Caco-2 (cell line): Measurements from ENCODE around the gene UBTD2. TPM values are rescaled to one million over a fixed set of nuclear protein-coding genes. Genes with fewer than 3 reads are reported as not detected.

ENCODE experiments used
- BruUV-seq: library from RNA; stranded (reverse); fragments of 400-500 nt; replicated peaks from 2 replicates; lab custom pipeline; 2021; lab: Mats Ljungman, UMichigan
- CTCF ChIA-PET: fragments of 300-600 bp; sonication (Branson Sonifier 250); formaldehyde crosslinking; loops from one replicate; lab custom pipeline; 2022; ENCODE audit warnings: antibody characterized with exemption; lab: Charles Lee
- POLR2A ChIA-PET: fragments of 300-600 bp; sonication (Branson Sonifier 250); formaldehyde crosslinking; loops from one replicate; lab custom pipeline; 2022; ENCODE audit warnings: antibody characterized with exemption; lab: Charles Lee
- DNase-seq, 2 experiments: peaks; one replicate each; pipeline versions ENCODE4 v3.0.0 to v3.0.0-alpha.2; 2020 to 2022
- H3K27me3 ChIP-seq: replicated peaks from 2 replicates; pipeline ENCODE4 v1.6.0; 2011; ENCODE audit warnings: low read length; ENCODE audit not compliant: control insufficient read depth, insufficient read depth
- H3K36me3 ChIP-seq: 2 replicates; pipeline ENCODE4 v1.5.1; 2011; ENCODE audit warnings: low read length; ENCODE audit not compliant: control insufficient read depth, insufficient read depth
- H3K4me1 ChIP-seq: fragments of 250-450 bp; sonication (Bioruptor Pico); 2 replicates; pipeline ENCODE4 v1.5.1; 2020; ENCODE audit warnings: mild to moderate bottlenecking
- H3K4me3 ChIP-seq: 2 replicates; pipeline ENCODE4 v1.5.1; 2011; ENCODE audit warnings: low read depth, mild to moderate bottlenecking, control low read depth, low read length
- H3K9me3 ChIP-seq: fragments of 250-450 bp; sonication (Bioruptor Pico); 2 replicates; pipeline ENCODE4 v1.5.1; 2020; ENCODE audit warnings: mild to moderate bottlenecking, moderate library complexity
- H3K27ac Mint-ChIP-seq: one replicate; pipeline ENCODE4 v1.8.0; 2022; ENCODE audit warnings: mixed read lengths; ENCODE audit not compliant: unreplicated experiment
- H3K27me3 Mint-ChIP-seq: one replicate; pipeline ENCODE4 v1.8.0; 2022; ENCODE audit warnings: mixed read lengths; ENCODE audit not compliant: insufficient read depth, unreplicated experiment
- H3K36me3 Mint-ChIP-seq: one replicate; pipeline ENCODE4 v1.8.0; 2022; ENCODE audit warnings: mild to moderate bottlenecking, mixed read lengths; ENCODE audit not compliant: insufficient read depth, unreplicated experiment
- H3K4me1 Mint-ChIP-seq: one replicate; pipeline ENCODE4 v1.8.0; 2022; ENCODE audit warnings: low read depth, mixed read lengths; ENCODE audit not compliant: unreplicated experiment
- H3K4me3 Mint-ChIP-seq: one replicate; pipeline ENCODE4 v1.8.0; 2022; ENCODE audit warnings: mild to moderate bottlenecking, moderate library complexity, mixed read lengths; ENCODE audit not compliant: unreplicated experiment
- H3K9me3 Mint-ChIP-seq: one replicate; pipeline ENCODE4 v1.8.0; 2022; ENCODE audit warnings: mixed read lengths; ENCODE audit not compliant: unreplicated experiment
- intact Hi-C: fragments of 100-400 bp; cut with micrococcal nuclease; formaldehyde crosslinking; loops from one replicate; pipeline ENCODE4 v1.10.0; 2022; ENCODE audit not compliant: unreplicated experiment
- total RNA-seq: library from RNA; stranded (reverse); gene quantifications from 2 replicates; pipeline ENCODE4 v1.2.3, GENCODE V29; 2022
- TF ChIP-seq, protein P1 (sequence below), 2 experiments: fragments of 200-600 bp in 1 of 2; IDR thresholded peaks; 1 replicate in 1 of 2; 2 replicates in 1 of 2; pipeline versions ENCODE4 v1.5.1 to v1.8.0; 2011 to 2022; ENCODE audit warnings: antibody characterized with exemption in 1 of 2, control low read depth in 1 of 2, inconsistent platforms in 1 of 2, low read depth in 1 of 2, low read length in 1 of 2, mild to moderate bottlenecking in 1 of 2, moderate library complexity in 1 of 2; ENCODE audit not compliant: insufficient read depth in 1 of 2, severe bottlenecking in 1 of 2, unreplicated experiment in 1 of 2

Gene UBTD2
- total RNA-seq, 1 experiment from 2014 or later, result 32.4 TPM

DNA sequence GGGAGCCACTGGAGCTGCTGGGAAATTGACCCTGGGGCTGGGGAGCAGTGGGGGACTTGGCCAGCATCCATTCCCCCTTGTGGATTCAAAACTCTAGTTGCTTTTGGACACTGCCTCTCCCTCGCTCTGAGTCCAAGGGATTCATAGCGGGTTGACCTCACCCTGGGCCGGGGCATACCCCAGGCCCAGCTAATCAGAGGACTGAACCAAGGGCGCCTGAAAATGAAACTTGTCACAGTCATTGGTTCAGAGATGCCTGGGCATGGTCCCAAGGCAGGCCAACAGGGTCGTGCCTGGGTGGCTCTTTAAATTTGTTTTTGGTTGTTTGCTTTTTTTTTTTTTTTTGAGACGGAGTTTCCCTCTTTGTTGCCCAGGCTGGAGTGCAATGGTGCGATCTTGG lies 118.1 kb downstream of the UBTD2 start:
- peaks cover 6% of the 10 kb centered on the region for H3K4me1 Mint-ChIP-seq
- H3K4me3 ChIP-seq, result no peak overlapping the region
- no peak overlapping the region for H3K27ac Mint-ChIP-seq
- CTCF ChIA-PET, result no interaction called here
- H3K27me3 Mint-ChIP-seq, result no peaks in the 10 kb centered on the region
- no peaks in the 10 kb centered on the region for H3K9me3 Mint-ChIP-seq
- H3K36me3 Mint-ChIP-seq, result no peaks in the 10 kb centered on the region
- no peaks in the 10 kb centered on the region for H3K36me3 ChIP-seq
- no peaks in the 10 kb centered on the region for H3K9me3 ChIP-seq
- POLR2A ChIA-PET, result no interaction called here
- BruUV-seq, result no TSS peak
- intact Hi-C loops, result no loop called here
- no peak for DNase-seq
- 0 out of 2 replicates have a peak, but pooled peaks cover 3% of the 10 kb centered on the region for H3K4me1 ChIP-seq
- H3K27me3 ChIP-seq, result no peaks in the 10 kb centered on the region
- TF ChIP-seq, protein P1, sequence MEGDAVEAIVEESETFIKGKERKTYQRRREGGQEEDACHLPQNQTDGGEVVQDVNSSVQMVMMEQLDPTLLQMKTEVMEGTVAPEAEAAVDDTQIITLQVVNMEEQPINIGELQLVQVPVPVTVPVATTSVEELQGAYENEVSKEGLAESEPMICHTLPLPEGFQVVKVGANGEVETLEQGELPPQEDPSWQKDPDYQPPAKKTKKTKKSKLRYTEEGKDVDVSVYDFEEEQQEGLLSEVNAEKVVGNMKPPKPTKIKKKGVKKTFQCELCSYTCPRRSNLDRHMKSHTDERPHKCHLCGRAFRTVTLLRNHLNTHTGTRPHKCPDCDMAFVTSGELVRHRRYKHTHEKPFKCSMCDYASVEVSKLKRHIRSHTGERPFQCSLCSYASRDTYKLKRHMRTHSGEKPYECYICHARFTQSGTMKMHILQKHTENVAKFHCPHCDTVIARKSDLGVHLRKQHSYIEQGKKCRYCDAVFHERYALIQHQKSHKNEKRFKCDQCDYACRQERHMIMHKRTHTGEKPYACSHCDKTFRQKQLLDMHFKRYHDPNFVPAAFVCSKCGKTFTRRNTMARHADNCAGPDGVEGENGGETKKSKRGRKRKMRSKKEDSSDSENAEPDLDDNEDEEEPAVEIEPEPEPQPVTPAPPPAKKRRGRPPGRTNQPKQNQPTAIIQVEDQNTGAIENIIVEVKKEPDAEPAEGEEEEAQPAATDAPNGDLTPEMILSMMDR (IDR thresholded peaks at IDR 0.05; ENCODE audit: insufficient read depth in 1 of 2, low read depth in 1 of 2, low read length in 1 of 2, severe bottlenecking in 1 of 2, unreplicated experiment in 1 of 2), result no peak
- no peak overlapping the region for H3K4me3 Mint-ChIP-seq

DNA sequence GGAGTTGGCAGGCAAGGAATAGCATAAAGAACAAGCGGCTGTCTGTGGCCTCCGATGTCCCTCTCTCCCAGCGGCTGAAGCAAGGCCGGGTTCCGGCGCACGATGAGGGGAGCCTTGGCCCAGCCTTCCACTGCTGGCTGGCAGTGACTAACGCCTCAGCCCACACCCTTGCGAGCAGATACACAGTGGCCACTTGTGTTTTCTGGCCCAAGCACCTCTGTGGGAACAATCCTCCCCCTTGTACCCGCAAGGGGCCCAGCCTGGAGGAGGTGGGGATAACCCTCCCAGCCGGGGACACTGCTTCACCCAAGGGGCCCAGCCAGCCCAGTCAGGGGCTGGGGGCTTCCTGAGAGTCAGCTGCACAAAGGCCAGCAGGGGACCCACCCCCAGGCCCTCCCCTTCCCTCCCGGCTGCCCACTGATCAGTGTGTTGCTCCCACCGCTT lies 118.8 kb downstream of the UBTD2 start:
- CTCF ChIA-PET, result no interaction called here
- TF ChIP-seq, protein P1 (IDR thresholded peaks at IDR 0.05; ENCODE audit: insufficient read depth in 1 of 2, low read depth in 1 of 2, low read length in 1 of 2, severe bottlenecking in 1 of 2, unreplicated experiment in 1 of 2), result no peak

DNA sequence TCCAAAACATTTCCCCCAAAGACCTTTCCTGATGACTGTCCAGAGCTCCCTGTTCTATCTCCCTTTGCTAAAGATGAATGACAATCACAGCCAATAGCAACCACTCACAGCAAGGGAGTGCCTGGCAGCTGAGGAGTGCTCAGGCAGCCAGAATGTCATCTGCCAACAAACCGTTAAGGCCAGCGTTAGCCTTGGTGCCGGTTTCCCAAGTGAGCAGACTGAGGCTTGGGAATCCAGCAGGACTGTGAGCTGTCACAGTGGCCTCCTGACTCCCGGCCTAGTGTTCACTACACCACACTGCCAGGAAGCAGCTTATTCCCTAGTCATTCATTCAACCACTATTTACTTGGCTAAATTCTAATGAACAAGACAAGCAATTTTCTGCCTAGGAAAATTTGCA lies 120.2 kb downstream of the UBTD2 start:
- H3K36me3 ChIP-seq, result no peaks in the 10 kb centered on the region
- no peaks in the 10 kb centered on the region for H3K36me3 Mint-ChIP-seq
- peaks cover 6% of the 10 kb centered on the region for H3K4me1 Mint-ChIP-seq
- 0 out of 2 replicates have a peak, but pooled peaks cover 4% of the 10 kb centered on the region for H3K4me1 ChIP-seq
- intact Hi-C loops, result no loop called here
- no TSS peak for BruUV-seq
- DNase-seq, result no peak
- no peak overlapping the region for H3K27ac Mint-ChIP-seq
- no peaks in the 10 kb centered on the region for H3K27me3 ChIP-seq
- ChIA-PET POLR2A (no interaction called here), CTCF (interaction anchor here (1.4 kb wide), 1 partner anchor 130 kb away, joined by 5 read pairs; no protein-coding TSS in a partner anchor)
- no peak overlapping the region for H3K4me3 ChIP-seq
- no peaks in the 10 kb centered on the region for H3K9me3 ChIP-seq
- H3K9me3 Mint-ChIP-seq, result no peaks in the 10 kb centered on the region
- no peak overlapping the region for H3K4me3 Mint-ChIP-seq
- TF ChIP-seq, protein P1 (IDR thresholded peaks at IDR 0.05; ENCODE audit: insufficient read depth in 1 of 2, low read depth in 1 of 2, low read length in 1 of 2, severe bottlenecking in 1 of 2, unreplicated experiment in 1 of 2), result no peak
- no peaks in the 10 kb centered on the region for H3K27me3 Mint-ChIP-seq

More for the DNA sequence above, 118.8 kb downstream of the UBTD2 start:
- H3K27me3 ChIP-seq, result no peaks in the 10 kb centered on the region
- H3K9me3 ChIP-seq, result no peaks in the 10 kb centered on the region
- H3K4me1 ChIP-seq, result 0 out of 2 replicates have a peak, but pooled peaks cover 4% of the 10 kb centered on the region
- intact Hi-C loops, result no loop called here
- peaks cover 6% of the 10 kb centered on the region for H3K4me1 Mint-ChIP-seq
- H3K4me3 ChIP-seq, result no peak overlapping the region
- H3K36me3 ChIP-seq, result no peaks in the 10 kb centered on the region
- BruUV-seq, result no TSS peak
- no peaks in the 10 kb centered on the region for H3K36me3 Mint-ChIP-seq
- POLR2A ChIA-PET, result no interaction called here
- H3K4me3 Mint-ChIP-seq, result no peak overlapping the region
- no peaks in the 10 kb centered on the region for H3K9me3 Mint-ChIP-seq
- no peaks in the 10 kb centered on the region for H3K27me3 Mint-ChIP-seq
- DNase-seq, result no peak
- no peak overlapping the region for H3K27ac Mint-ChIP-seq
